HUES48 (cell line): ENCODE measurements around the gene SESN2.

Source experiments
- H3K27ac ChIP-seq: one replicate; pipeline ENCODE4 v1.7.0; 2013; ENCODE audit warnings: low read depth, low read length, inconsistent platforms
- H3K27me3 ChIP-seq: 2 replicates; pipeline ENCODE4 v1.6.1; 2013; ENCODE audit warnings: mild to moderate bottlenecking, low read length; ENCODE audit not compliant: control insufficient read depth, insufficient read depth
- H3K36me3 ChIP-seq: 2 replicates; pipeline ENCODE4 v1.6.1; 2013; ENCODE audit warnings: low read length; ENCODE audit not compliant: control insufficient read depth, insufficient read depth
- H3K4me1 ChIP-seq: 2 replicates; pipeline ENCODE4 v1.6.1; 2013; ENCODE audit warnings: mild to moderate bottlenecking, low read length; ENCODE audit not compliant: control insufficient read depth, insufficient read depth
- H3K4me3 ChIP-seq: 2 replicates; pipeline ENCODE4 v1.5.1; 2013; ENCODE audit warnings: mild to moderate bottlenecking, low read depth, low read length
- H3K9ac ChIP-seq: 2 replicates; pipeline ENCODE4 v1.6.1; 2013; ENCODE audit warnings: mild to moderate bottlenecking, low read depth, low read length, moderate library complexity
- H3K9me3 ChIP-seq: 2 replicates; pipeline ENCODE4 v1.6.1; 2013; ENCODE audit warnings: low read length; ENCODE audit not compliant: control insufficient read depth, insufficient read depth

The SESN2 gene

DNA sequence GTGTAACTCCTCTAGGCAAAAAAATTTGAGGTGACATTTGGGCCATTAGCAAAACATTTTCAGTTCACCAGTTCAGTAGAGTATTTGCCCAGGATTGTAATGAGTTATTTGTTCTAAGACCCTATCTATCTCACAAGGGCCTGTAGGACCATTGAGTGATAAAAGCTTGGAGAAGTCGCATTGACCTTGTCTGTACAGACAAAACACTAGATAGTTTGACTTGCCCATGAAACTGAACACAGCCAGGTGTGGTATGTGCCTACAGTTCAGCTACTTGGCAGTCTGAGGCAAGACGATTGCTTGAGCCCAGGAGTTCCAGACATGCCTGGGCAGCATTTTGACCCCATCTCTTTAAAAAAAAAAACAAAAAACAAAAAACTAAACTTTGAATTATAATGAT is 20.3 kb upstream of the SESN2 start:
- Histone ChIP-seq H3K9ac (no peak overlapping the region), H3K27ac (no peak overlapping the region), H3K4me3 (no peak overlapping the region), H3K36me3 (peaks cover 13% of the 10 kb centered on the region), H3K9me3 (no peaks in the 10 kb centered on the region), H3K4me1 (peaks cover 6% of the 10 kb centered on the region; the same call in 1 of the 2 replicates), H3K27me3 (no peaks in the 10 kb centered on the region)

DNA sequence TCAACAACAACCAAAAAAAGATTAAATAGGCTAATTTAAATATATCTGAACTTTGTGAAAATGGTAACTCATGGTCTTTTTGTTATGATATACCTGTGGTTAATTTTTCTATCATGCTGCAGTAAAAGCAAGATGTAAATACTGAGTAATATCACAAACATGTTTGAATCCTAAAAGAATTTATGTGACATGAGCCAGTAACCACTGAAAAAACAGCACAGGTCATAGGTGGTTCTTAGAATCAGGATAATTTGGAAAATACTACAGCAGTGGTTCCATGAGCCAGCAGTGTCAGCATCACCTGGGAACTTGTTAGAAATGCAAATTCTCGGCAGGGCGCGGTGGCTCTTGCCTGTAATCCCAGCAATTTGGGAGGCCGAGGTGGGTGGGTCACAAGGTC is 19.3 kb upstream of the SESN2 start:
- no peak overlapping the region for H3K4me3 ChIP-seq
- peaks cover 13% of the 10 kb centered on the region for H3K36me3 ChIP-seq
- peaks cover 6% of the 10 kb centered on the region; the same call in 1 of the 2 replicates for H3K4me1 ChIP-seq
- H3K9ac ChIP-seq: no peak overlapping the region
- H3K9me3 ChIP-seq: no peaks in the 10 kb centered on the region
- H3K27ac ChIP-seq: no peak overlapping the region
- no peaks in the 10 kb centered on the region for H3K27me3 ChIP-seq

DNA sequence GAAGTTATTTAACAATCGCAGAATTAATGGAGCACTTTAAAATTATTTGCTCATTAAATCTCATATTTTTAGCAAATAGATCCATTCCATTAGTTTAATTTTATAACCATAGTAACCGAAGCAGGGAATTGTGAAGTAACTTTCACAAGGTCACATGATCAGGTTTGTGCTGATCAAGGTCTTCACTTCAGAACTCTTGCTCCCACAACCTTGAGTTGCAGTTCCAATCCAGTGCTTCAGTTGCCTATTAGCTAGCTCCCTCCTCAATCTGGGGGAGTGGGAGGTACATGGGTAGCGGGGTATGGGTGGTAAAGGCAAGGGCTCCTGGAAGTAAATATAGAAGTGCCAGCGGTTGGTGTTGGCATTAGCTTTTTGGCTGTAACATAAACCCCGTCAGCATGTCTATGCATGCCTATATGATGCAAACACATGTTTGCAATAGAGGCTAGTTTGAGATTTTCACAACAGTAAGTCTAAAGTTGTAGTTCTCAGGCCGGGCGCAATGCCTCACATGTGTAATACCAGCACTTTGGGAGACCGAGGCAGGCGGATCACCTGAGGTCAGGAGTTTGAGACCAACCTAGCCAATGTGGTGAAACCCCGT is 17.6 kb upstream of the SESN2 start:
- no peak overlapping the region for H3K4me3 ChIP-seq
- H3K9me3 ChIP-seq: no peaks in the 10 kb centered on the region
- no peaks in the 10 kb centered on the region for H3K27me3 ChIP-seq
- H3K36me3 ChIP-seq: peaks cover 13% of the 10 kb centered on the region
- H3K27ac ChIP-seq: no peak overlapping the region
- H3K4me1 ChIP-seq: peaks cover 6% of the 10 kb centered on the region; the same call in 1 of the 2 replicates
- no peak overlapping the region for H3K9ac ChIP-seq

DNA sequence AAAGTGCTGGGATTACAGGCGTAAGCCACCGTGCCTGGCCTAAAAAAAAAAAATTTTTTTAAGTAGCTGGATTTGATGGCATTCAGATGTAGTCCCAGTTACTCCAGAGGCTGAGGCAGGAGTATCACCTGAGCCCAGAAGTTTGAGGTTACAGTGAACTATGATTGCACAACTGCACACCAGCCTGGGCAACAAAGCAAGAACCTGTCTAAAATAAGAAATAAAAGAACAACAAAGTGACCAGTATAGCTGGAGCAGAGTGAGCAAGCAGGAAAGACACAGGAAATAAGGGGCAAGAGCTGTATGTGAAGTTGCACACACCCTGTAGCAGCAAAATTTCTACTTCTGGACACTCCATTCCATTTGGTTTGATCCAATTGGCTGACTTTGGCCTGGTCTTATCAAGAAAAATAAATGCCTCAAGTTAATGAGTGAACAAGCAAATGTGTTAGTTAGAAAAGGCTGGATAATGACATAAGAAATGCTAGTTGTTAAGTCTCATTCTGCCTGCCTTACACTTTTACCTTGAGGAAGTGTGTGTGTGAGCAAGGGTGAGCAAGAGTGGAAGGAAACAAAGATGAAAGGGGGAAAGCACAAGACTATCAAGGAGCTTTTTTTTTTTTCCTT is 15.5 kb upstream of the SESN2 start:
- Histone ChIP-seq H3K27me3 (no peaks in the 10 kb centered on the region), H3K9ac (no peak overlapping the region), H3K36me3 (no peaks in the 10 kb centered on the region; the same call in 1 of the 2 replicates), H3K4me3 (no peak overlapping the region), H3K27ac (no peak overlapping the region), H3K4me1 (peaks cover 13% of the 10 kb centered on the region), H3K9me3 (no peaks in the 10 kb centered on the region)

DNA sequence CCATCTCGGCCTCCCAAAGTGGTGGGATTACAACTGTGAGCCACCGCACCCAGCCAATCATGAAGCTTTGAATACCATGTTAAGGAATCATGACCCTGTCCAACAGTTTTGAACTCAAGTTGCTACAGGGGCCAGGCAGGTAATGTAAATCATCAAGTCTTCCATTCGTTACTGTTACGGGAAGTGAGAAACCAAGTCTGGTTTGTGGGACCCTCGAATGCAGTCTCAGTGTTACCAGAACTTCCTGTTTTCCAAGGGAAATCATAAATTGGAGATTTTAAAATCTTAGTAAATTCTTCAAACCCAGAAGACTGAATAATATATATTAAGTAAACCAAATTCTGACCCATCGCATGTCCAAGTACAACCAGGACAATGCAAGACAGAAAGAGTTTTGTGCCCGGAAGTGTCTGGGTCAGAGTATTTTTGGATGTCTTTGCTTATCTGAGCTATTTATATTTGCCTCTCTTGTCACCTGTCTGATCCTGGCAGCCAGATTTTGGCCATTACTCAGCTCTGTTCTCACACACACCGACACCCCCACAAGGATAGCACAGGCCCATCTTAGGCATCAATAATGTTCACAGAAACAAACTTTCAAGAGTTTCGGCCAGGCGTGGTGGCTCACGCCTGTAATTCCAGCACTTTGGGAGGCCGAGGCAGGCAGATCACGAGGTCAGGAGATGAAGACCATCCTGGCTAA is 14.6 kb upstream of the SESN2 start:
- Histone ChIP-seq H3K9ac (no peak overlapping the region), H3K27me3 (no peaks in the 10 kb centered on the region), H3K4me1 (peaks cover 21% of the 10 kb centered on the region), H3K27ac (no peak overlapping the region), H3K36me3 (no peaks in the 10 kb centered on the region), H3K9me3 (no peaks in the 10 kb centered on the region), H3K4me3 (no peak overlapping the region)

DNA sequence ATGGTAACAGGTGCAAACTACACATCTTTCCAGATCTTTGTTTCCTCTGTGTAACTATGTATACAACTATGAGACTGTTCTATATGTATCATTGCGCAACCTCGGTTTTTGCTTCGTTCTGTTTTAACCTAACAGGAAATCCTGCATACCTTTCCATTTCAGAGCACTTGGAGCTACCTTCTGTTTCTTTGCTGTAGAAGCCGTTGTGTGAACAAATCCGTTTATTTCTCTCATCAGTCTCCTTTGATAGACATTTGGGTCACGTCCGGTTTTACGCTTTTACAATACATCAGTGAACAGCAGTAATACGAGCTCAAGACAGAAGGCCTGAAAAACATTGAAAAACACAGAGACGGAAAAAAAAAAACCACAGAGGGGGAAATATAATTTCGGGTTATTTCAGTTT is 12.9 kb upstream of the SESN2 start:
- no peak overlapping the region for H3K4me3 ChIP-seq
- peaks cover 26% of the 10 kb centered on the region for H3K4me1 ChIP-seq
- H3K27me3 ChIP-seq: no peaks in the 10 kb centered on the region
- H3K36me3 ChIP-seq: no peaks in the 10 kb centered on the region
- H3K9ac ChIP-seq: no peak overlapping the region
- no peak overlapping the region for H3K27ac ChIP-seq
- no peaks in the 10 kb centered on the region for H3K9me3 ChIP-seq

DNA sequence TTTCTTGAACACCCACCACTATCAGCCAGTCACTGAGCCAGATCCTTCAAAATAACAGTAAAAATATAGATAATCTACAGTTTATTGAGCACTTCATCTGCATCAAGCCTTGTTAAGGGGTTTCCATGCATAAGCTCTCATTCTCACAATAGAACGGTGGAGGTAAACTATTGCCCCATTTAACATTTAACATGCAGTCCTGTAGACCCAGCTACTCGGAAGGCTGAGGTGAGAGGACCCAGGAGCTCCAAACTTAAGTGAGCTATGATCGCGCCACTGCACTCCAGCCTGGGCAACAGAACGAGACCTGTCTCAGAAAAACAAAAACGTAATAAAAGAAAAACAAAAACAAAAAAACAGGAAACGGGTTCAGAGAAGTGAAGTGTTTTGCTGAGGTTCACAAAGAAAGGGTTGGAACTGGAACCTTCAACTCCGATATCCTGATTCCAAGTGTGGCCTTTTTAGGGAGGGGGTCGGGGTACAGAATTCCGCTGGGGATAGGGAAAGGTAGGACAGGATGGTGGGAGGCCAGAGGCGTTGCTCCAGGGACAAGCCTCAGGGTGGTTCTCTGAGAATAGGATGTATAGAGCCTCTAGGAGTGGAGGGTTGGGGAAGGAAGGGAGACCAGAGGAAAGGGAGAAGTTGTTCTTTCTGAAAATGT is 11.6 kb upstream of the SESN2 start:
- Histone ChIP-seq H3K4me1 (peaks cover 26% of the 10 kb centered on the region), H3K27ac (no peak overlapping the region), H3K9ac (peak overlapping the region; percentile 1; the same call in 1 of the 2 replicates)

DNA sequence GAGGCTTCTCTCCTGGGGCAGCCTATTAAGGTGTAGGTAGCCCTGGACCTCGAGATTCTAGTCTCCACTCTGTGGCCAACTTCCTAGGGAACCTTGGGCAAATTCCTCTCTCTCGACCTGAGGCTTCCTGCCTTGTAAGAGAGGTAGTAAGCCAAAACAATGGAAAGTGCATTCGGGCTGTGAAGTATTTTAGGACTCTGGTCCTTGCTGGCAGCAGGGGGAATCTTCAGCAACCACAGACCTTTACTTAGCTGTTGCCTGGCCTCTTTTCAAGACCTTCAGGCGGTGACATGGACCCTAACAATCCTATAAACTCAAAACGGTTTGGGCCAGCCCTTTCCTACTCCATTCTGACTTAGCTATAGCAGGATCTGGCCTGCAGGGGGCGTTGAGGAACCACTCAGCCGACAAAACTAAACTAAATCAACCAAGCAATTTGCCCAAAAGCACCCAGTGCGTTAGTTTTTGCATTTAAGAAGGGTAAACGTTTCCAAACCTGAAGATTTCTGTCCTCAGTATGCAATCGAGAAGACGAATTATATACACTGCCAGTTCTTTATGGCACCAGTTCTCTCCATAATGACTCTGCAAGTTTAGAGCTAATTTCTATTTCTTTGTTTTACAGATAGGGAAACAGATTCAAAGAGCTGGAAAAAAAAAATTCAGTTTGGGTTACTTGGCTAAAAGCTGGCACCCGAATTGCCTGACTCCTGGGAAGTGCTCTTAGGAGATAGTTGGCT is 10.9 kb upstream of the SESN2 start:
- Histone ChIP-seq H3K4me3 (peak overlapping the region; percentile 39; the same call in 1 of the 2 replicates), H3K36me3 (no peaks in the 10 kb centered on the region), H3K9me3 (no peaks in the 10 kb centered on the region), H3K4me1 (peaks cover 26% of the 10 kb centered on the region), H3K27me3 (no peaks in the 10 kb centered on the region), H3K27ac (peak overlapping the region; percentile 36), H3K9ac (peak overlapping the region; percentile 43; the same call in 1 of the 2 replicates)

More for the DNA sequence above, 11.6 kb upstream of the SESN2 start:
- H3K4me3 ChIP-seq: peak overlapping the region; percentile 44
- H3K27me3 ChIP-seq: no peaks in the 10 kb centered on the region
- H3K36me3 ChIP-seq: no peaks in the 10 kb centered on the region
- no peaks in the 10 kb centered on the region for H3K9me3 ChIP-seq

DNA sequence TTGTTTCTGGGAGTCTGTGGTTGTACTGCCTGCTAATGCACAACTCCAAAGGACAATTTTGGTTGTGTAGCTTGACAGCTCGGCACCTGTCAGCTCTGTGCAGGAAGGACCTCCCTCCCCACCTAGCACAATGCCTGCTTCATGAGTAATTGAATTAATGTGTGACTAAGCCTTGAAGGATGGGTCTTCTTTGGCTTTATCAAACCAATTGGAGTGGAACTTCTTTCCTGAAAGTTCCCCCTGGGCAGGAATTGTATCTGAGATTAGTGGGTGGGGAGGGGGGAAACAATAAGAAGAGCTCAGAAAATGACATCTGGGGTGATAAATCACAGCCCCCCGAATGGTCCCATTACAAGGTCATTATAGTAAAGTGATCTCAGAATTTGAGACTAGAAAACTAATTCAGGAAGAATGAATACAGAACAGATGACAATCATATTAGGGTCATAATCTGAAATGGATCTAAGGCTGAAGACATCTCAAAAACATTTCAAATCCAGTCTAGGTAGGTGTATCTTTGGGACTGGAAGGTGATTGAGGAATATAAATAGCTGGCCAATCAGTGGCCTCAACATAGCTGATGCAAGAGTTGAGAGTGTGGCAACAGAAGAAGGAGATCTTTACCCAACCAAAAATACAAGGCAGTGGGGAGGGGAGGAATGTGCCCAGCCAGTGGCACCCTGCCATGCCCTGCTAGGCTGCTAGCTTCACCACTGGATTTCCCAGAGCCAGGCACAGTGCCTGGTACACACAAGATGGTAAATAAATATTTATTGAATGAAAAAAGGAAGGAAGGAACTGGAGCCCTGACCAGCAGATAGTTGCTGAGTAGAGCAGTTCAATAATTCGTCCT is 10.1 kb upstream of the SESN2 start:
- Histone ChIP-seq H3K9ac (peak overlapping the region; percentile 43), H3K4me1 (peaks cover 26% of the 10 kb centered on the region), H3K36me3 (no peaks in the 10 kb centered on the region), H3K27me3 (no peaks in the 10 kb centered on the region), H3K27ac (peak overlapping the region; percentile 15), H3K9me3 (no peaks in the 10 kb centered on the region), H3K4me3 (peak overlapping the region; percentile 39; the same call in 1 of the 2 replicates)

DNA sequence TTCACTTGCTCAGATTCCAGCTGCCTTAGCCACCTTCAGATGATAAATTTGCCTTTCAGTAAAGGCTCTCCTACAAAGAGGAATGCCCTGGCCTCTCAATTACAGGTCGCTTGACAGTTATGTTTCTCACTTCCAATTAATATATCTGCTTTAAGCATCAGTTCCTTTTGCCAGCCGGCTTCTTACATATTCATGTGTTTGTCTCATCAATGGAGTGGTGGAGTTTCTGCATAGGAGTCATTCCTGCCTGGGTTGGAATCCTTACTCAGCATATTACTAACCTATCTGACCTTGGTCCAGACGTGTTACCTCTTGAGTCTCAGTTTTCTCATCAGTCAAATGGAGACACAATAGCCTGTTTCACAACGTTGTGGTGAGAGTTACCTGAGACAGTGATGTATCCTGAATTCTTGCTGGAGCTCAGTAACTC is 9.4 kb upstream of the SESN2 start:
- no peaks in the 10 kb centered on the region for H3K9me3 ChIP-seq

More for the DNA sequence above, 9.4 kb upstream of the SESN2 start:
- Histone ChIP-seq H3K4me3 (no peak overlapping the region), H3K4me1 (peaks cover 26% of the 10 kb centered on the region), H3K27me3 (no peaks in the 10 kb centered on the region), H3K36me3 (no peaks in the 10 kb centered on the region), H3K27ac (peak overlapping the region; percentile 15), H3K9ac (peak overlapping the region; percentile 43; the same call in 1 of the 2 replicates)
